Tibial artery (tissue), 4 donors: ENCODE results near the gene KCNH1.

Experiments used
- DNase-seq, 2 donors: peaks; one replicate each; pipeline ENCODE4 v3.0.0-alpha.2; 2019
- H3K27ac ChIP-seq, 2 donors: fragments of 200-600 bp; sonication (generic) in 1 of 2; 1 replicate in 1 of 2; 2 replicates in 1 of 2; pipeline ENCODE4 v1.5.1; 2018 to 2019; ENCODE audit warnings: mild to moderate bottlenecking in 1 of 2
- H3K27me3 ChIP-seq, 2 donors: fragments of 200-600 bp; sonication (generic) in 1 of 2; one replicate each; pipeline versions ENCODE4 v1.5.1 to v1.6.0; 2016 to 2019
- H3K36me3 ChIP-seq, 3 donors: fragments of 200-600 bp; sonication (generic) in 2 of 3; one replicate each; pipeline ENCODE4 v1.5.1; 2016 to 2019; ENCODE audit warnings: mild to moderate bottlenecking in 2 of 3
- H3K4me1 ChIP-seq, 4 donors: fragments of 200-600 bp; sonication (generic) in 2 of 4; 1 replicate in 3 of 4; 2 replicates in 1 of 4; pipeline ENCODE4 v1.5.1; 2016 to 2019
- H3K4me3 ChIP-seq, 2 donors: fragments of 200-600 bp; sonication (generic) in 1 of 2; 1 replicate in 1 of 2; 2 replicates in 1 of 2; pipeline ENCODE4 v1.5.1; 2018 to 2019; ENCODE audit warnings: mild to moderate bottlenecking in 2 of 2
- H3K9me3 ChIP-seq, 3 donors: fragments of 200-600 bp; sonication (generic) in 1 of 3; one replicate each; pipeline ENCODE4 v1.5.1; 2016 to 2019
- intact Hi-C: fragments of 100-400 bp; cut with DNase I; formaldehyde crosslinking; loops from one replicate; pipeline ENCODE4 v1.15.0; 2023; ENCODE audit warnings: low total_unique reads
- TF ChIP-seq, protein P1 (sequence below), 2 experiments: fragments of 200-600 bp in 1 of 2; fragments of 450-650 bp in 1 of 2; IDR thresholded peaks; one replicate each; pipeline ENCODE4 v1.5.1; 2017 to 2019; ENCODE audit warnings: antibody characterized with exemption in 2 of 2, mild to moderate bottlenecking in 1 of 2, moderate library complexity in 1 of 2

The KCNH1 gene

GRCh38 chr1:211101481-211101880, 32.5 kb downstream of the KCNH1 start:
- Histone ChIP-seq H3K9me3 (no peaks in the 10 kb centered on the region), H3K27ac (no peak overlapping the region), H3K4me1 (no peaks in the 10 kb centered on the region), H3K4me3 (no peak overlapping the region), H3K27me3 (peaks cover 0 to 2% of the 10 kb centered on the region in 2 donors), H3K36me3 (no peaks in the 10 kb centered on the region)
- TF ChIP-seq, protein P1, sequence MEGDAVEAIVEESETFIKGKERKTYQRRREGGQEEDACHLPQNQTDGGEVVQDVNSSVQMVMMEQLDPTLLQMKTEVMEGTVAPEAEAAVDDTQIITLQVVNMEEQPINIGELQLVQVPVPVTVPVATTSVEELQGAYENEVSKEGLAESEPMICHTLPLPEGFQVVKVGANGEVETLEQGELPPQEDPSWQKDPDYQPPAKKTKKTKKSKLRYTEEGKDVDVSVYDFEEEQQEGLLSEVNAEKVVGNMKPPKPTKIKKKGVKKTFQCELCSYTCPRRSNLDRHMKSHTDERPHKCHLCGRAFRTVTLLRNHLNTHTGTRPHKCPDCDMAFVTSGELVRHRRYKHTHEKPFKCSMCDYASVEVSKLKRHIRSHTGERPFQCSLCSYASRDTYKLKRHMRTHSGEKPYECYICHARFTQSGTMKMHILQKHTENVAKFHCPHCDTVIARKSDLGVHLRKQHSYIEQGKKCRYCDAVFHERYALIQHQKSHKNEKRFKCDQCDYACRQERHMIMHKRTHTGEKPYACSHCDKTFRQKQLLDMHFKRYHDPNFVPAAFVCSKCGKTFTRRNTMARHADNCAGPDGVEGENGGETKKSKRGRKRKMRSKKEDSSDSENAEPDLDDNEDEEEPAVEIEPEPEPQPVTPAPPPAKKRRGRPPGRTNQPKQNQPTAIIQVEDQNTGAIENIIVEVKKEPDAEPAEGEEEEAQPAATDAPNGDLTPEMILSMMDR (IDR thresholded peaks at IDR 0.05), result no peak
- intact Hi-C loops, result no loop called here
- DNase-seq, result no peak

DNA sequence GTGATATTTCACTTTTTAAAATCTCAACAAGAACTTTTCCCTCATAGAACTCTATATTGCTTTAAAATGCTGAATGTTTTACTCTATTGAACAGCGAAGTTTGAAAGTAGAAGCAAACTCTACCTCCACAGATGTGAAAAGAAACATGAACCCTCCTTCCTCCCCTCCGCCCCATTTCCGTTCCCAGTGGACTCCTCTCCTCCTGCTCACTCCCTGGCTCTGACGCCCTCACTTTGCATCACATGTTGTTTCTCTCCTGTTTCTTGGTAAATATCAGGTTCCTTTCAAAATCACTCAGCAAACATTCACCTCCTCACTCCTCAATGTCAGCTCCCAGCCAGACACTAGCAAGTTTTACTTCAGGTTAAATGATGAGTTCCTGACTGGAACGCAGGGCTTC, 34.6 kb downstream of the KCNH1 start:
- DNase-seq, result no peak
- TF ChIP-seq, protein P1 (IDR thresholded peaks at IDR 0.05), result no peak
- H3K27ac ChIP-seq, result no peak overlapping the region
- no peaks in the 10 kb centered on the region for H3K9me3 ChIP-seq
- H3K36me3 ChIP-seq, result no peaks in the 10 kb centered on the region
- H3K4me3 ChIP-seq, result no peak overlapping the region
- intact Hi-C loops, result no loop called here
- H3K4me1 ChIP-seq, result no peaks in the 10 kb centered on the region
- peaks cover 0 to 4% of the 10 kb centered on the region in 2 donors for H3K27me3 ChIP-seq

- intact Hi-C loops, result no loop called here
- Histone ChIP-seq H3K9me3 (no peaks in the 10 kb centered on the region), H3K27me3 (peaks cover 0 to 3% of the 10 kb centered on the region in 2 donors), H3K27ac (no peak overlapping the region), H3K36me3 (no peaks in the 10 kb centered on the region), H3K4me1 (no peaks in the 10 kb centered on the region), H3K4me3 (no peak overlapping the region)
- TF ChIP-seq, protein P1 (IDR thresholded peaks at IDR 0.05), result no peak
- no peak for DNase-seq
Observed at GRCh38 chr1:211095381-211095780, 38.6 kb downstream of the KCNH1 start.

DNA sequence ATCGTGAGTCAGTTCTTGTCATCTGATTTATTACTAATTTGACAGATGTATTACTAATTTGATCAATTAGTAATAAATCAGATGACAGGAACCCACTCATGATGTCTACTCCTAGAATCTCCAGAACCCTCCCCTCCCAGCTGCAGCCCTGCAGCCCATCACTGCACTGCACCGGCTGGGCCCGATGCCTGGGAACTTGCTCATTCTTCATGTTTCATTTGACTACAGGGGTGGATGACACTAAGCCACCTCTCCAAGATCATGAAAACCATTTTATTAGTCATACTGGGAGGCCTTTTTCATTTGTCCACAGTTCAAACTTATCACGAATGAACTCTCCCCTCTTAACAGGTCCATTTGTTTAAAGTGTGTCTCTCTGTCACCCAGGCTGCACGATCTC, 41.0 kb downstream of the KCNH1 start:
- Histone ChIP-seq H3K36me3 (no peaks in the 10 kb centered on the region), H3K4me1 (no peaks in the 10 kb centered on the region), H3K27ac (no peak overlapping the region), H3K27me3 (peaks cover 0 to 3% of the 10 kb centered on the region in 2 donors), H3K4me3 (no peak overlapping the region), H3K9me3 (no peaks in the 10 kb centered on the region)
- intact Hi-C loops, result no loop called here
- DNase-seq, result no peak
- TF ChIP-seq, protein P1 (IDR thresholded peaks at IDR 0.05), result no peak

GRCh38 chr1:211091867-211092266, 42.1 kb downstream of the KCNH1 start:
- intact Hi-C loops, result no loop called here
- DNase-seq, result no peak
- Histone ChIP-seq H3K4me3 (no peak overlapping the region), H3K36me3 (no peaks in the 10 kb centered on the region), H3K4me1 (no peaks in the 10 kb centered on the region), H3K9me3 (no peaks in the 10 kb centered on the region), H3K27ac (no peak overlapping the region), H3K27me3 (peaks cover 0 to 3% of the 10 kb centered on the region in 2 donors)
- TF ChIP-seq, protein P1 (IDR thresholded peaks at IDR 0.05), result no peak

DNA sequence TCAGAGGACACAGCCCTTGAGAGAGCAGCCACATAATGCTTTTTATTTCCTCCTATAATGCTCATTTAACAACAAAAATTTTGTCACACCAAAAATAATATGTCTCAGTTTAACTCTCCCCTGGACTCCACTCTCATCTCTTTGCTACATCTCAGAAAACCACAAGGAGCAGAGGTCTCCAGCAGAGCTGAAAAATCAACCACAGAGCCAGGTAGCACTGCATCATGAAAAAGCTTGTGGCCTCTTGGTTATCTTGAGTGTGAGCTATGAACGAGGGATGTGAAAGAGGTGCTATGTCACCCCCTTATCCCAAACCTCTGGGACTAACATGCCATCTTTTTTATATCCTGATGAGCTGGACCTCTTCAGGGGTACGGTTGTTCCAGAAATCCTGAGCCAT, 44.4 kb downstream of the KCNH1 start:
- H3K27ac ChIP-seq, result no peak overlapping the region
- DNase-seq, result no peak
- H3K4me1 ChIP-seq, result no peaks in the 10 kb centered on the region
- no peaks in the 10 kb centered on the region for H3K36me3 ChIP-seq
- H3K27me3 ChIP-seq, result peaks cover 0 to 3% of the 10 kb centered on the region in 2 donors
- intact Hi-C loops, result no loop called here
- no peak overlapping the region for H3K4me3 ChIP-seq
- TF ChIP-seq, protein P1 (IDR thresholded peaks at IDR 0.05), result no peak
- no peaks in the 10 kb centered on the region for H3K9me3 ChIP-seq
